NT2/D1 (cell line): Measurements from ENCODE around the gene FAM83E.

Experiments
- YY1 ChIP-seq: IDR thresholded peaks from 2 replicates; pipeline ENCODE4 v1.6.1; 2011; ENCODE audit not compliant: insufficient read length, insufficient read depth
- ZNF274 ChIP-seq: IDR thresholded peaks from 2 replicates; pipeline ENCODE4 v1.6.1; 2011; ENCODE audit warnings: mild to moderate bottlenecking, low read depth, low read length

DNA sequence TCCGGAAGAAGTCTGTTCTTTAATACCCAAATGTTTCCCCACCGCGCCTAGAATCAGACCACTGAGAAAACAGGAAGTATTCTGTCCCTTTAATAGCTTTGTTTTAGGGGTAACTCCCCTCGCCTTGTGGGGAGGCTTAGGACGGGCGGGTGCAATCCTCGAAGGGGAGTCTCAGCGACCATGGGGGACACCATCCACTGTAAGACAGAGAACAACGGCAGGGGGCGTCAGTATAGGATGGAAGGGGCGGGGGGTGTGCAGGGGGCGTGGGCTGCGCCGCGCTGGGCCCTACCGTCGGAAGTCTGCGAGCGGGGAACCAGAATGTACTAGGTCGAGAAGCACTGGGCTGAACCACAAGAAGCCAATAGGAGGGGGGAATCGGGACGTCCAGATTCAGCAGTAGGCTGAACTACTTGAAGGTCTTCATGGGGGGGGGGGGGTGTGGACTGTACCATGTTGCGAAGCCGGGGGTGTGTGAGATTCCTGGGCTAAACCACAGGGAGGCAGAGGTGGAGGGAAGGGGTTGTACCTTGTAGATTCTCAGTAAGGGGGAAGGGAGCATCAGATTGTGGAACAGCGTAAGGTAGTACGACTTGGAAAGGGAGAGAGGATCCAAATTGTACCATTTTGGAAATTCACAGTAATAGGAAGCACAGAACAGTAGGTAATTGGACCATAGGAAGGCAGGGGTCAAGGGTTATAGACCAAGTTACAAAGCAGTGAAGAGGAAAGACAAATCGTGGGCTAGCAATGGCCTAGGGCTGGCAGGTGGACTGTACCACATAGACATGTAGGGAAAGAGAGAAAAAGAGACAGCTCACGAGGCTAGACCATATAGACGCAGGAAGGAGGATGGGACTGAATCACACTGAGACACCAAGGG is 23.3 kb upstream of the FAM83E start:
- no peak for TF ChIP-seq YY1
- TF ChIP-seq ZNF274, result no peak
